Natural killer cell treated with Interleukin-12 subunit alpha and Interleukin-12 subunit beta and Interleukin-15 and Interleukin-18, amount 100 ng/mL, for 72 hours (primary cell): ENCODE data around the gene NUP107. TPM values are rescaled to one million over a fixed set of nuclear protein-coding genes. Genes with fewer than 3 reads are reported as not detected.
"Not testable (repeated sequence)": the region's sequence is repeated elsewhere in the genome, so short reads cannot be mapped to it uniquely, and the experiment has no call there.

Experiments used
- ATAC-seq, 2 donors: fragments of 150-1000 bp; cut with Tn5 transposase in 1 of 2; sonication (Bioruptor Pico), chemical (Tn5 transposase) in 1 of 2; 2 replicates each; pipeline ENCODE4 v1.10.0; 2021
- DNase-seq: peaks from one replicate; pipeline ENCODE4 v3.0.0; 2022; ENCODE audit warnings: low spot score
- H3K27ac Mint-ChIP-seq, 2 donors: 1 replicate in 1 of 2; 2 replicates in 1 of 2; pipeline ENCODE4 v1.8.0; 2022; ENCODE audit warnings: mixed read lengths in 2 of 2, mild to moderate bottlenecking in 1 of 2, moderate library complexity in 1 of 2
- H3K27me3 Mint-ChIP-seq, 2 donors: 1 replicate in 1 of 2; 2 replicates in 1 of 2; pipeline ENCODE4 v1.8.0; 2022; ENCODE audit warnings: mixed read lengths in 2 of 2
- H3K36me3 Mint-ChIP-seq: one replicate; pipeline ENCODE4 v1.8.0; 2022; ENCODE audit warnings: mixed read lengths
- H3K4me1 Mint-ChIP-seq, 2 donors: 1 replicate in 1 of 2; 2 replicates in 1 of 2; pipeline ENCODE4 v1.8.0; 2022; ENCODE audit warnings: low read depth in 2 of 2, mixed read lengths in 2 of 2, mild to moderate bottlenecking in 1 of 2
- H3K4me3 Mint-ChIP-seq: one replicate; pipeline ENCODE4 v1.8.0; 2022; ENCODE audit warnings: mixed read lengths
- H3K9me3 Mint-ChIP-seq: 2 replicates; pipeline ENCODE4 v1.8.0; 2022; ENCODE audit warnings: mixed read lengths
- total RNA-seq, 2 donors: library from RNA; stranded (reverse); gene quantifications; one replicate each; pipeline ENCODE4 v1.2.3, GENCODE V29; 2022

Gene NUP107
- 100 to 1,000 TPM in 1 of 2 donors, 10 to 100 TPM in 1; 77.3 to 111 TPM for total RNA-seq

DNA sequence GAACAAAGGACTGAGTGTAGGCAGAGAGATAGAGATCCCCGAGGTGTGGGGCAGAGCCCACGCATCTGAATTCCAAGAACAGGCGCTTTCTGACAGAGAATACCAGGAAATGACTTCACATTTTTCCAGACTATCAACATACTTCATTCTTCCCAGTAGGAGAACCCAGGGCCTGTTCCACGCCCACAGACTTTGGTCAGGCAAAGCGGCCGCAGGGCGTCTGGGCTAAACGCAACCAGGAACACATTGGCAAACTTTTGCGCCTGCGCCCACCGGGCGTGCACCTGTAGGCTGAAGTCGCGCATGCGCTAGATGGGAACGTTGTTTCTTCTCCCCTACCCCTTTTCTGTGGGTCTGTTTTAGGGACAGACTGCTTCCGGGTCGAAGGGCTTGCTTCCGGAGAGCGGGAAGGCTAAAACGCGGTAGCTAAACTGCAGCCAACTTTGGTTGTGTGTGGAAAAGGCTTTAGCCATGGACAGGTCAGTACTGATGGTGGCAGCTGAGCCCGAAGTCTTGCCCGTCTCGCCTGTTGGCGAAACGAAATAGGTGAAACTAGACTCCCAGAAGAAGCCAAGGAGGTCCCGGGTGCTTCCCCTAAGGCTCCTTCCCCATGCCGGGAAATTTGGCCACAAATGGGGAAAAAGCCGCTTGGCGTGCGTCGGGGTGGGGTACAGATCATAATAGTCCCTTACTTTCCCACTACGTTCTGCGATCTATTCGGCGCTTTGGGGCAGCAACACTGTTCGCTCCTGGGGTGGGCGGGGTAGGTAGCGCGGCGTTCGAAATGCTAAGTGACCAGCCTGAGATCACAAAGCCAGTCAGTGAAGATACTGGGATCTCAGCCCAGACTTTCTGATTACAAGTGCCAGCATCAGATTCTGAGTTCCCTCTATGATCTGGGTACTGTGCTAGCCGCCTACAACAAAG, at the start of gene NUP107:
Gene NUP107, plus strand, starts transcription at position 384 of the 927 bp plus-strand sequence. Its CDS starts 88 bp downstream, at position 472.
- Mint-ChIP-seq H3K9me3 (no peaks in the 10 kb centered on the region), H3K4me3 (peak within 1 kb of the TSS; percentile 94), H3K27ac (peak within 1 kb of the TSS; percentile 94 to 97), H3K27me3 (no peaks in the 10 kb centered on the region), H3K4me1 (peaks cover 31% of the 10 kb centered on the region in 2 donors), H3K36me3 (peaks cover 11% of the 10 kb centered on the region)
- ATAC-seq (peak; percentile 97 to 98), DNase-seq (peak; percentile 98)

DNA sequence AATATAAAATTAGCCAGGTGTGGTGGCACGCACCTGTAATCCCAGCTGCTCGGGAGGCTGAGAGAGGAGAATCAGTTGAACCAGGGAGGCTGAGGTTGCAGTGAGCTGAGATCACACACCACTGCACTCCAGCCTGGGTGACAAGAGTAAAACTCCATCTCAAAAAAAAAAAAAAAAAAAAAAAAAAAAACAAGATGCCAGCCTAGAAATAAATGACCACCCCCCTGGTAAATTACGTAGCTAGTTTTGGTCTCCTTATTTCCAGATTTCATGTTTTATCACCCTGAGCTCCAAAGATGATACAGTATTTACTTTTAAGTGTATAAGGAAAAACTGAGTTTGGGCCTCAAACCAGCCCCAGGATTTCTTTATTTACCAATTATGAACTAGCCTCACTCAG, 49.3 kb upstream of the NUP107 start:
- H3K27me3 Mint-ChIP-seq, DNase-seq, H3K36me3 Mint-ChIP-seq, H3K9me3 Mint-ChIP-seq, ATAC-seq: not testable (repeated sequence)
- Mint-ChIP-seq H3K4me1 (peaks cover 71 to 81% of the 10 kb centered on the region in 2 donors), H3K4me3 (peak overlapping the region; percentile 70), H3K27ac (peak overlapping the region; percentile 62 to 91)

DNA sequence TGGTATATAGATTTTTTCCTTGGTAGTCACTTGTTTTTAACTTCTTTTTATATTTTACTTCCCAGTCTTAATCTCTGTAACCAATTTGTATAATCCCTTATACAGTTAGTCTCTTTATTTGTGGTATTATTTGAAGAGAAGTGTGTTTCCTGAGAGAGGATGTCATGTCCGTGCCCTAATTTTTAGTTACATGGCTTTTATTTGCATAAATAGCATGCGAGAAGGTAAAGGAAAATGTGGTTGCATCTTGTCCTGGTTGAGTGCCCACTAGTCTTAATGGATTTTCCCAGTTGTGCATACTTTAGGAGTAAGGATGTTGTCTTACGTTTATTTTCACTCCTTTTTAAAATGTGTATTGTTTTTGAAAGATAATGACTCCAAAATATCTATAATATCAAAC, 48.6 kb upstream of the NUP107 start:
- ATAC-seq (no peak), DNase-seq (no peak)
- no peaks in the 10 kb centered on the region for H3K27me3 Mint-ChIP-seq
- H3K9me3 Mint-ChIP-seq, result no peaks in the 10 kb centered on the region
- peak overlapping the region; percentile 70 for H3K4me3 Mint-ChIP-seq
- H3K4me1 Mint-ChIP-seq, result peaks cover 68 to 79% of the 10 kb centered on the region in 2 donors
- peak overlapping the region; percentile 62 to 91 for H3K27ac Mint-ChIP-seq
- H3K36me3 Mint-ChIP-seq, result peaks cover 8% of the 10 kb centered on the region

DNA sequence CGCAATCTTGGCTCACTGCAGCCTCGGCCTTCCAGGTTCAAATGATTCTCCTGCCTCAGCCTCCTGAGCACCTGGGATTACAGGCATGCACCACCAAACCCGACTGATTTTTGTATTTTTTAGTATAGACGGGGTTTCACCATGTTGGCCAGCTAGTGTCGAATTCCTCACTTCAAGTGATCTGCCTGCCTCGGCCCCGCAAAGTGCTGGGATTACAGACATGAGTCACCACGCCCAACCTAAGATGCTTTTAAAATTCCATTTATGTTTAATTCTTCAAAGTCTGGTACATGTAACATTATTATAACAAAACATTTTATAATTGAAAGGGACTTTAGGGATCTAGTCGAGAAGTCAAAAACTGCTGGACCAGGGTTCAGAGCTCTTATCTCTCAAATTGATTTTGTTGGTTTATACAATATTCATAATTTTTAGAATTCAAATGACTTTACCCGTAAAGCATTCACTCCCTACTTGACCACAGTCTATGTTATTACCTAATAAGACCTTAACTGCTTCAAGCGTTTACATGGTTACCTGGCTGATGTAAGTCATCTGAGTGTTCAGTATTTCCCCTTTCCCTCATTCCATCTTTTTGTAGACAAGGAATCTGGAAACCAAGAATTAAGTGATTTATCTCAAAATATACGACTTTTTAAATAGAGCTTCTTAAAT, 47.9 kb upstream of the NUP107 start:
- DNase-seq, result no peak
- H3K9me3 Mint-ChIP-seq, result no peaks in the 10 kb centered on the region
- H3K27ac Mint-ChIP-seq, result peak overlapping the region; percentile 62 to 91
- peak overlapping the region; percentile 32 for H3K4me3 Mint-ChIP-seq
- H3K4me1 Mint-ChIP-seq, result peaks cover 61 to 73% of the 10 kb centered on the region in 2 donors
- H3K36me3 Mint-ChIP-seq, result peaks cover 8% of the 10 kb centered on the region
- no peak for ATAC-seq
- no peaks in the 10 kb centered on the region for H3K27me3 Mint-ChIP-seq

DNA sequence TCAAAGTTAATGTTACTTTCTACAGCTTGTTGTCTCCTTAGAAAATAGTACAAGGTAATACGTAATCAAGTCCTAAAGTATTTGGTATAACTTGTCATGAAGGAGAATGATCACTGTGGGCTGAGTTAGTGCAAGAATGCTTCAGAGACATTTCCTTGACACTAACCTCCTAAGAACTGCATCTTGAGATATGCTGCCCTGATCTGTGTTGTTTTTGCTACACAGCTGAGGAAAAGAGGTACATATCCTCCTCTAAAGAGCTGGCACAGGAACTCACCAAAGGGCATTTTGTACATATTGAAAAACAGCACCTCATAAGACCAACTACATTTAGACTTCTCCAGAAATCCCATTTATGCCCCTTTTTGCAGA, 47.4 kb upstream of the NUP107 start:
- ATAC-seq (no peak), DNase-seq (no peak)
- H3K4me1 Mint-ChIP-seq, result peaks cover 61 to 72% of the 10 kb centered on the region in 2 donors
- H3K27me3 Mint-ChIP-seq, result no peaks in the 10 kb centered on the region
- no peaks in the 10 kb centered on the region for H3K9me3 Mint-ChIP-seq
- H3K4me3 Mint-ChIP-seq, result peak overlapping the region; percentile 45
- H3K27ac Mint-ChIP-seq, result peak overlapping the region; percentile 62 to 91
- H3K36me3 Mint-ChIP-seq, result peaks cover 4% of the 10 kb centered on the region

DNA sequence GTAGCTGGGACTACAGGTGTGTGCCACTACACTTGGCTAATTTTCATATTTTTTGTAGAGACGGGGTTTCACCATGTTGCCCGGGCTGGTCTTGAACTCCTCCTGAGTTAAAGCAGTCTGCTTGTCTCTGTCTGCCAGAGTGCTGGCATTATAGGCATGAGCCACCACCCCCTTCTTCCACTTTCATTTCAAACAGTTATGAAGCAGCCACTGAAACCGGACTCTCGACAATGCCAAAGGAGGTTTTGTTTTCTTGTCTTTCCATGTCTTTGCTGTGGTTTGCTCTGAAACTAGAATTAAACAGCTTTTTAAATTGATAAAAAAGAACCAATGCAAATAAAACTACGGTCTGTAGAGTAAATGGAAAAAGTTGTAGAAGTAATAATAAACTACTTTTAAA, 45.6 kb upstream of the NUP107 start:
- peak; percentile 86 to 91 for ATAC-seq
- Mint-ChIP-seq H3K27ac (peak overlapping the region; percentile 62 to 91), H3K9me3 (no peaks in the 10 kb centered on the region), H3K4me3 (peak overlapping the region; percentile 58), H3K36me3 (peaks cover 8% of the 10 kb centered on the region), H3K27me3 (no peaks in the 10 kb centered on the region), H3K4me1 (peaks cover 55 to 74% of the 10 kb centered on the region in 2 donors)
- DNase-seq, result no peak

DNA sequence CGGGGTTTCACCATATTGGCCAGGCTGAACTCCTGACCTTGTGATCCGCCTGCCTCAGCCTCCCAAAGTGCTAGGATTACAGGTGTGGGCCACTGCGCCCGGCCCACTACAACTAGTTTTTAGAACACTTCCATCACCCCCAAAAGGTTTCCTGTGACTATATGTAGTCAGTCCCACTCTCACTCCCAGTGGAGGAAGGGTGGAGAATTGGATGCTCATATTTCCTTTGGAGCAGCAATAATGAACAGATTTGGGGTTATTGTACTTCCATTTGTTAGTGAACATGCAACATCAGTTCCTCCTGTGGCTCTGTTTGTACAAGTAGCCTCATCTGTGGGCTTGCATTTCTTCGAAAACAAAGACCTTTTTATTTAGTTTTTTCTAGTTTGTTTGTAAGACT, 40.3 kb upstream of the NUP107 start:
- peak overlapping the region; percentile 6 for H3K4me3 Mint-ChIP-seq
- ATAC-seq (no peak), DNase-seq (no peak)
- peak overlapping the region; percentile 52 to 79 for H3K27ac Mint-ChIP-seq
- H3K4me1 Mint-ChIP-seq, result peaks cover 56 to 65% of the 10 kb centered on the region in 2 donors
- H3K9me3 Mint-ChIP-seq, result no peaks in the 10 kb centered on the region
- H3K36me3 Mint-ChIP-seq, result peaks cover 15% of the 10 kb centered on the region
- H3K27me3 Mint-ChIP-seq, result no peaks in the 10 kb centered on the region

DNA sequence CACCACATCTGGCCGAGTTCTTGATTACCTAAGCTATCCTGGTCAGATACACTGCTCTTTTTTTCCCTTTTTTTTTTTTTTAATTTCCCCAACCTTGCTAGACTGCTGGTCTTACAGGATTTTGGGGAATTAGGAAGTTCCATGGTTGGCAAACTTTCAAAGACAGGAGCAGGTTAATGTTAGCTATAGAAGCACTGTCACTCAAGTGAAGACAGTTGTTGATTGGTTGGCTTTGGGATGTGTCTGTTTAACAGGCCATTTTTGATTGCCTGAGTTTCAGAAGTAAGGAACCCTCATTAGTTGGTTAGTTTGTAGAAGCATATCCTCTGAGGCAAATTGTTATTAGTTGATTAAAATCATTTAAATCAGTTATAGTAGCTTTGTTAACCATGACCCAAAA, 39.3 kb upstream of the NUP107 start:
- Mint-ChIP-seq H3K27ac (peak overlapping the region; percentile 92 to 93), H3K4me1 (peaks cover 50 to 60% of the 10 kb centered on the region in 2 donors), H3K36me3 (peaks cover 19% of the 10 kb centered on the region), H3K4me3 (peak overlapping the region; percentile 78), H3K27me3 (no peaks in the 10 kb centered on the region), H3K9me3 (no peaks in the 10 kb centered on the region)
- ATAC-seq (no peak), DNase-seq (no peak)

DNA sequence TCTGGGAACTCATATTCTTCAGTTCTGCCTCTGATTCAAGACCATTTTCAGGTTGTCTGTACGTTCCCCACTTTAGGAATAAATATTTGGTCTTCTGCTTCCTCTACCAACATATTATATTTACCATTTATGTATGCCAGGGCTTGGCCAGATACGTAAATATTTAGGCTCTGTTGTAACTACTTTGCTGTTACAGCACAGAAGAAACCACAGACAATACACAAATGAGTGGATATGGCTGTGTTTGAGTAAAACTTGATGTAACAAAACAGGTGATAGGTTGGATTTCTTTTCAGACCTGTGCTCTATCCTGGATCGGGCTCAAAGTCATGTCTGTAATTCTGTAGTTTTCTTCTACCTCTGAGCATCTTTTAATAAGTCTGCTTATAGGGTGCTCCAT, 38.6 kb upstream of the NUP107 start:
- DNase-seq, result no peak
- peak overlapping the region; percentile 92 to 93 for H3K27ac Mint-ChIP-seq
- no peaks in the 10 kb centered on the region for H3K27me3 Mint-ChIP-seq
- peak; percentile 86 to 94 for ATAC-seq
- H3K36me3 Mint-ChIP-seq, result peaks cover 19% of the 10 kb centered on the region
- H3K9me3 Mint-ChIP-seq, result no peaks in the 10 kb centered on the region
- H3K4me3 Mint-ChIP-seq, result peak overlapping the region; percentile 78
- H3K4me1 Mint-ChIP-seq, result peaks cover 46 to 55% of the 10 kb centered on the region in 2 donors

DNA sequence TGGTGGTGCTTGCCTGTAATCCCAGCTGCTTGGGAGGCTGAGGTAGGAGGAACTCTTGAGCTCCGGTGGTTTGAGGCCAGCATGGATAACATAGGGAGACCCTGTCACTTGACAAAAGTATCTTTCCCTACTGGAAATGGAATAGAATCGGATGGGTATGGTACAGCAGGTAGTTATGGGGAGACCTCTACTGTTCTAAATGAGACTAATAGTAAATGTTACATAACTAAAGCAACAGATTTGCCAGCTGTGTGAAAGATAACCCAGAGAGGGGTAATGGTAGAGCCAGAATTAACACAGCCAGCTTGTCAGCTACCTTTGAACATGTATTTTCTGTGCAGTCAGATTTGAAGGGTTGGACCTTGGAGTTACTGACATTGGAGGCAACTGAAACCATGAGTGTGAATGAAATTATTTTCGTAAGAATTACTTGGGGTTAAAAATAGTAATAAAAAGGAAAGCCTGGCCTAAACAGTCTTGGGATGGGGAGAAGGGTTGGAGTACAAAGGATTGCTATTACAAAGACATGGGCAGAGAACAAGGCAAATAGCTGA, 21.7 kb upstream of the NUP107 start:
- peaks cover 5% of the 10 kb centered on the region for H3K36me3 Mint-ChIP-seq
- H3K27me3 Mint-ChIP-seq, result no peaks in the 10 kb centered on the region
- H3K4me1 Mint-ChIP-seq, result peaks cover 31 to 38% of the 10 kb centered on the region in 2 donors
- DNase-seq (no peak), ATAC-seq (no peak)
- no peak overlapping the region for H3K4me3 Mint-ChIP-seq
- peak overlapping the region; percentile 69 to 78 for H3K27ac Mint-ChIP-seq
- no peaks in the 10 kb centered on the region for H3K9me3 Mint-ChIP-seq

DNA sequence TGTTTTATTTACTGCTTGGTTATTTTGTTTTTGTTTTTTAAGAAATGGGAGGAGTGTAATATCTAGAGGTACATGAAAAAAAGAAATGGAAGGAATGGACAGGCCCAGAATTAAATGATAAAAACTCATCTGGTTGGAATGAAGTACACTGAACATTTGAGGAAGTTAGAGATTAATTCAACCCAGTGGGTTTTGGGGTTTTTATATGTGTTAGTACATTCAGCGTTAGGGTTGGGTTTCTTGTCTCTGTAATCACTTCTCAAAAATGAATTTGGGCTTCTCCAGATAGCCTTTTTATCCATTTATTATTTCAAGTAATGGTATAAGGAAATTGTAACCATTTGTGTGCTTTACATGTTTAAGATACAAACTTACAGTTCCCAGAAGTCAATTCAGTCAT, 19.5 kb upstream of the NUP107 start:
- ATAC-seq (no peak), DNase-seq (no peak)
- H3K9me3 Mint-ChIP-seq, result no peaks in the 10 kb centered on the region
- peak overlapping the region; percentile 67 to 82 for H3K27ac Mint-ChIP-seq
- H3K4me1 Mint-ChIP-seq, result peaks cover 35 to 42% of the 10 kb centered on the region in 2 donors
- no peaks in the 10 kb centered on the region for H3K36me3 Mint-ChIP-seq
- H3K4me3 Mint-ChIP-seq, result peak overlapping the region; percentile 2
- H3K27me3 Mint-ChIP-seq, result no peaks in the 10 kb centered on the region

DNA sequence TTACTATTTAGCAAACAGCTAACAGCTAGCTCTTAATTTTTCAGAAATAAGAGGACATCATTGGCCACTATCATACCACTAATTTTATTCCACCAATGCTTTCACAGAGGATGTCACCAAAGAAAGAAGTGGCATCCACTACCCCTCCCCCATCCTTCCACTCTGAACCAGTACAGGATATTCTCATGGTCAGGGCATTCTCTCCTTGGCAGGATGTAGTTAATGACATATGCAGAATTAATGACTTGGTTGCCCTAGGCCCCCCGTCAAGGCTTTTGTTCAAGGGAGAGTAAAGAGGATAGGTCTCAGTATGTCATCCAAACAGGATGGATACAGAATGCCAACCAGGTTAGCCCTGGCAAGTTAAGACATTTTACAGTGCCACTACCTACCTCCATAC, 18.9 kb upstream of the NUP107 start:
- DNase-seq, result no peak
- H3K9me3 Mint-ChIP-seq, result no peaks in the 10 kb centered on the region
- H3K36me3 Mint-ChIP-seq, result no peaks in the 10 kb centered on the region
- H3K4me1 Mint-ChIP-seq, result peaks cover 35 to 42% of the 10 kb centered on the region in 2 donors
- peak; percentile 36 to 46 for ATAC-seq
- no peaks in the 10 kb centered on the region for H3K27me3 Mint-ChIP-seq
- H3K27ac Mint-ChIP-seq, result peak overlapping the region; percentile 67 to 82
- H3K4me3 Mint-ChIP-seq, result no peak overlapping the region

DNA sequence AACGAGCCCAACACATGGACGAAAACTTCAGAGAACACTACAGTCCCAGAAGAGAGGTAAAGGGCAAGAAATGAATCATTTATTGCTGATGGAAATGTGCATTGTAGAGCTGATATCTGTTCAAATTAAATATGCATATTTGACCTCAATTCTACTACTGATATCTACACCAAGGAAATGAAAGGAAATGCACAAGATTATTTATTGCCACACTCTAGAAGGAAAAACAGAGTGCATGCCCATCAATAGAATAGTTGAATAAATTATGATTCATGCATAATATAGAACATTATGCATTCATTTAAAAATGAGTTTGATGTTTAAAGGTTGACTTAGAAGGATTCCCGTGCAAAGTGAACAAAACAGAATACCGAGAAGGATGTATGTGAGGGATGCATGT, 15.6 kb upstream of the NUP107 start:
- H3K36me3 Mint-ChIP-seq, result no peaks in the 10 kb centered on the region
- H3K4me1 Mint-ChIP-seq, result peaks cover 39 to 50% of the 10 kb centered on the region in 2 donors
- no peak for DNase-seq
- peak overlapping the region; percentile 4 to 9 for H3K27ac Mint-ChIP-seq
- H3K9me3 Mint-ChIP-seq, result no peaks in the 10 kb centered on the region
- H3K27me3 Mint-ChIP-seq, result no peaks in the 10 kb centered on the region
- no peak for ATAC-seq
- peak overlapping the region; percentile 4 for H3K4me3 Mint-ChIP-seq
